Measurements from ENCODE around the gene METTL1.

METTL1 gene

GRCh38 chr12:57749061-57749460, 22.8 kb downstream of the METTL1 start:
- DNase-seq (ENCODE audit: insufficient read length) (no peak), FAIRE-seq (no peak)
- TF ChIP-seq POLR2A (IDR thresholded peaks at IDR 0.05; ENCODE audit: low read depth, low read length) = no peak
- no peak for TF ChIP-seq POLR2AphosphoS5 (IDR thresholded peaks at IDR 0.05; ENCODE audit: low read depth, low read length)
- TF ChIP-seq TAF1 (IDR thresholded peaks at IDR 0.05; ENCODE audit: borderline replicate concordance, low read depth, low read length) = no peak

DNA sequence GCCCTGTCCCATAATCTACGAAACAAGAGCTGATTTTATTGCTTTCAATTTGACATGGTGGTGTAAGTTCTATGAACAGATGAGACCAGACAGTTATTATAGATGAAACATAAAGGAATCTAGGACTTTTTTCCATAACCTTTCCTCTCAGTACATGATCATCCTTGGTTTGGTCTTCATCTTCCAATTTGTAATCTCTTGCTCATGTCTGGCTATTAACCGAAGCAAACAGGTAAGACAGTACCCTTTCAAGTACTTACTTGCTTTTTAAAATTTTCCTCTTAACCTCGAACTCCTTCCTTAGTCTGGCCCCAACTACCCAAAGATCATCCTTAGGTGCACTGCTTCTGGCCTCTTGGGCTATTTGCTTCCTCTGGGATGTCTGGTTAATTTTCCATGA, 25.9 kb downstream of the METTL1 start:
- TF ChIP-seq TAF1 (IDR thresholded peaks at IDR 0.05; ENCODE audit: borderline replicate concordance, low read depth, low read length) (no peak), POLR2A (IDR thresholded peaks at IDR 0.05; ENCODE audit: low read depth, low read length) (no peak), POLR2AphosphoS5 (IDR thresholded peaks at IDR 0.05; ENCODE audit: low read depth, low read length) (no peak)
- DNase-seq (ENCODE audit: insufficient read length) (no peak), FAIRE-seq (no peak)

GRCh38 chr12:57745485-57745881, 26.4 kb downstream of the METTL1 start:
- no peak for FAIRE-seq

DNA sequence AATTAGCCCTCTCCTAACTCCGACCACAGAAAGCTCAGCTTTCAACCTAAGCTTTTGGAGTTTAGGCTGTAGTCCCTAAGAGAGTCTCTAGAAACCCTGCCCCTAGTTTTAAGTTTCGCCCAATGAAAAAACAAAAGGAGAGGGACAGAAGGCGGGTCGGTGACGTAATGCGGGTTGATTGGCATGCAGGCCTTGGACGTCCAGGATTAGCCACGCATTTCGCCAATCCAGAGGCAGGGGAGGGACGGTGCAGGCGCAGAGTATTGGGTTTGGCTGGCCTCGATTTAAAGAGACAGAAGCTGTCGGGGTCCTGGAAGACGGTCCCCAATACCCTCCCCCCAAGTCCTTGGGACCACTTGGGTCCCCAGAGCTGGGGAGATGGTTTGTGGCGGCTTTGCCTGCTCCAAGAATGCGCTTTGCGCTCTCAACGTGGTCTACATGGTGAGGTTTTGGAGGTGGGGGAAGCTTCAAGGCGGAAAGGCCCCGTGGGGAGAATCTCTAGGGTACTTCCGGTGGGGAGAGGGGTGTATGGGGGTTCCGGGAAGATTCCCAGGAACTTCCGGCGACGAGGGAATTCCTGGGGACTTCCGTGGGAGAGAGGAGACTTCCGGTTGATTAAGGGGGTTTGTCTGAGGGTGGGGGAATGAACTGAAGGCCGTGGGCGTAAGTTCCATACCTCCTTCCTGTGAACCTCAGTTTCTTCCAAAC, 27.0 kb downstream of the METTL1 start, which contains the start of gene TSPAN31:
TSS of gene TSPAN31 (plus strand) at position 263 of the 708 bp plus-strand sequence. CDS start at position 379, 116 bp downstream.
- TF ChIP-seq POLR2AphosphoS5 (IDR thresholded peaks at IDR 0.05; ENCODE audit: low read depth, low read length) = peak; percentile 58
- TF ChIP-seq TAF1 (IDR thresholded peaks at IDR 0.05; ENCODE audit: borderline replicate concordance, low read depth, low read length) = peak; percentile 37; the same call in 1 of the 2 replicates
- peak; percentile 69 for TF ChIP-seq POLR2A (IDR thresholded peaks at IDR 0.05; ENCODE audit: low read depth, low read length)
- FAIRE-seq (peak; percentile 96), DNase-seq (ENCODE audit: insufficient read length) (peak; percentile 84)

More at GRCh38 chr12:57745485-57745881, 26.4 kb downstream of the METTL1 start:
- no peak for DNase-seq (ENCODE audit: insufficient read length)
- TF ChIP-seq TAF1 (IDR thresholded peaks at IDR 0.05; ENCODE audit: borderline replicate concordance, low read depth, low read length) (no peak), POLR2A (IDR thresholded peaks at IDR 0.05; ENCODE audit: low read depth, low read length) (peak; percentile 30; the same call in 1 of the 2 replicates), POLR2AphosphoS5 (IDR thresholded peaks at IDR 0.05; ENCODE audit: low read depth, low read length) (peak; percentile 55; the same call in 1 of the 2 replicates)

DNA sequence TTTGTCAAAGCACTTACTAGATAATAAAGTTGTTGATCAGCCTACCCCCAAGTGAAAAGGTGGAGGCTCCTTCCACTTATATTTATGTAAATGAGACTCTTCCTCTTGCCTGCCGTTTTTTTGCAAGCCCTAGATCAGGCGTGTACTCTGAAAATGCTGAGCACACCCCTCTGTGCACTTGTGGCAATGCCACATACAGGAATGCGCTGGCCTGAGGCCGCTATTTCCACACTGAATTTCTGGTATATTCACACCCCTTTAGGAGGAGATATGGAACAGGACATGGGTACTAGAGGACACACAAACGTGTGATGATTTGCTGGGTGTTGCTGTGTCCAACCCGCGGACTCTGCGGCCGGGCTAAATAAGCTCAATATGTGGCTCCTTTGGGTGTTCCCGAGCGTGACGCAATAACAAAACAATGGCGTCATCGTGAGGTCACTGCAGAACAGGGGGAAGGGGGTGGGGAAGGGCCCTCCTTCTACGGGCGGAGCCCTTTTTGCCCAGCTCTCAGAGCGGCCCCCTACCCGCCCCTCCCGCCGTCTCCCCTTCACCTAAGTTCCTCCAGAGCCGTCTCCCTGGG, 27.6 kb downstream of the METTL1 start:
- TF ChIP-seq TAF1 (IDR thresholded peaks at IDR 0.05; ENCODE audit: borderline replicate concordance, low read depth, low read length) (no peak), POLR2A (IDR thresholded peaks at IDR 0.05; ENCODE audit: low read depth, low read length) (no peak), POLR2AphosphoS5 (IDR thresholded peaks at IDR 0.05; ENCODE audit: low read depth, low read length) (no peak)
- DNase-seq (ENCODE audit: insufficient read length) (no peak), FAIRE-seq (no peak)

DNA sequence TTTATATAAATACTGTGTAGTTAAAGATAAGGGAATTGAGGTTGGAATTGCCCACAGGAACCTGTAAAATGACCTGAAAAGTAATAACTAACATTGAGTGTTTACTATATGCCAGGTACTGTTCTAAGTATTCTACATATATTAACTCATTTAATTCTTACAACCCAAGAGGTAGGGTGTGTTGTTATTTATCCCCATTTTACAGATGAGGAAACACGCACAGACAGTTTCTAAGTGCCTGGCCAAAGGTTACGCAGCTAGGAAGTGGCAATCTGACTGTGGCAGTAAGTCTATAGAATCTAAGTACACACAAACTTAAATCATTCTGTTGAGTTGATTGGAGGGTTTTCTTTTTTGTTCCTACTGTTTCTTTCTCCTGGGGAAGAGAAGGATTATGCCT, 28.1 kb downstream of the METTL1 start:
- TF ChIP-seq POLR2AphosphoS5 (IDR thresholded peaks at IDR 0.05; ENCODE audit: low read depth, low read length) = no peak
- no peak for TF ChIP-seq TAF1 (IDR thresholded peaks at IDR 0.05; ENCODE audit: borderline replicate concordance, low read depth, low read length)
- no peak for TF ChIP-seq POLR2A (IDR thresholded peaks at IDR 0.05; ENCODE audit: low read depth, low read length)
- DNase-seq (ENCODE audit: insufficient read length) (no peak), FAIRE-seq (no peak)

DNA sequence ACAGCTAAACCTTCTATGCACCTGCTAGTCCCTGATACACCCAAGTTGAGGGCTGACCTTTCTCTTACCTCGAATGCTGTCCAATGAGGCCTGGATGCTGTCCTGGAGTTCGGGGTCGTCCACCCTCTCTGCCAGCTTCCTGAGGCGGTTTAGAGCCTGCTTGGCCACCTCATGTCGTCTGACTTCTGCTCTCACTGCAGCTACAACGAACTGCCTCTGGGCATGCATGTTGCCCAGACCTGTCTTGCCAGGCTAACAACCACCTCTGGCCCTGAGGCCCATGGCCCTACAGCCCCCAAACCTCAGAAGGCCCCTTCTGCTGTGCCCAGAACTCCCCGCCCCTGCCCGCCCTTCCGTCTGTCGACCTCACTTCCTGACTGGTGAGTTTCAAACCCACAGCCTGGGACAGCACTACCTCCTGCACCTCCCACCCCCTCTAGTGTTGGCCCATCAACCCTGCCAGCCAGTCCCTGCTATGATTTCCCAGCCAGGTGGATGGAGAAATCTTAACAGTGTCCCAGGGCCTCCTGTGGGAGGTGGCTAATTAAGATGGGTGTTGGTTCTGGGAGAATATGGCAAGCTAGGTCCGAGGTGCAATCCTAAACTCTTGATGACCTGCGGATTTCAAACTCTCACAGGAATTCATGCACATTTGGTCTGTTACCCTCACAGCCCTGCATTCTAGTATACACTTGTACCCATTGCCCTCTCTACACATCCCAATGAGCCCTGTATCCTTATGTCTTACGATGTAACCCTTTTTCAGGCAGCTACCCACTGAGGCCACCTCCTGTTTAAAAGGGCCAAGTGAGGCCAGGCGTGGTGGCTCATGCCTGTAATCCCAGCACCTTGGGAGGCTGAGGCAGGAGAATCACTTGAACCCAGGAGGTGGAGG, 29.8 kb downstream of the METTL1 start:
- peak; percentile 95 for FAIRE-seq
- DNase-seq (ENCODE audit: insufficient read length) = peak; percentile 72

DNA sequence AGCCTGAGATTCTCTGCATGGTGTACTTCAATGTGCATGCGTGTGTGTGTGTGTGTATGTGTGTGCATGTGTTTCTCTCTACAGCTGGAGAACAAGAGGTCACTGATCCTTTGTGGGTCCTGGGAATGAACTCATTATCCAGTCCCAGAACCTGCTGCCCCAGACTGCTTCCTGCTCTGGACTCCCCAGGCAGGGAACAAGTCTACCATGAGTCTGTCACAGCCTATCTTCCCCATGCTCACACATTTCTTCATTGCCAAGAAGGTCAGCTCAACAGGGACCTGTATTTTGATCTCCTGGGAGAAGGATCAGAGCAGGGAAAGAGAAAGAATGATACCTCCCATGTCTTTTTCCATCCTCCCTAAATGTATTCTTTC, 30.5 kb downstream of the METTL1 start:
- TF ChIP-seq POLR2AphosphoS5 (IDR thresholded peaks at IDR 0.05; ENCODE audit: low read depth, low read length) (no peak), POLR2A (IDR thresholded peaks at IDR 0.05; ENCODE audit: low read depth, low read length) (no peak), TAF1 (IDR thresholded peaks at IDR 0.05; ENCODE audit: borderline replicate concordance, low read depth, low read length) (no peak)
- DNase-seq (ENCODE audit: insufficient read length) = no peak
- FAIRE-seq = no peak

More for the DNA sequence above, 29.8 kb downstream of the METTL1 start:
- TF ChIP-seq POLR2AphosphoS5 (IDR thresholded peaks at IDR 0.05; ENCODE audit: low read depth, low read length) = no peak
- TF ChIP-seq TAF1 (IDR thresholded peaks at IDR 0.05; ENCODE audit: borderline replicate concordance, low read depth, low read length) = 0 out of 2 replicates have a peak, but pooled peaks have one; percentile 16
- TF ChIP-seq POLR2A (IDR thresholded peaks at IDR 0.05; ENCODE audit: low read depth, low read length) = peak; percentile 53; the same call in 1 of the 2 replicates

GRCh38 chr12:57740656-57741412, 31.1 kb downstream of the METTL1 start:
- no peak for TF ChIP-seq TAF1 (IDR thresholded peaks at IDR 0.05; ENCODE audit: borderline replicate concordance, low read depth, low read length)
- no peak for TF ChIP-seq POLR2AphosphoS5 (IDR thresholded peaks at IDR 0.05; ENCODE audit: low read depth, low read length)
- no peak for TF ChIP-seq POLR2A (IDR thresholded peaks at IDR 0.05; ENCODE audit: low read depth, low read length)
- FAIRE-seq = peak; percentile 91
- DNase-seq (ENCODE audit: insufficient read length) = peak; percentile 69

DNA sequence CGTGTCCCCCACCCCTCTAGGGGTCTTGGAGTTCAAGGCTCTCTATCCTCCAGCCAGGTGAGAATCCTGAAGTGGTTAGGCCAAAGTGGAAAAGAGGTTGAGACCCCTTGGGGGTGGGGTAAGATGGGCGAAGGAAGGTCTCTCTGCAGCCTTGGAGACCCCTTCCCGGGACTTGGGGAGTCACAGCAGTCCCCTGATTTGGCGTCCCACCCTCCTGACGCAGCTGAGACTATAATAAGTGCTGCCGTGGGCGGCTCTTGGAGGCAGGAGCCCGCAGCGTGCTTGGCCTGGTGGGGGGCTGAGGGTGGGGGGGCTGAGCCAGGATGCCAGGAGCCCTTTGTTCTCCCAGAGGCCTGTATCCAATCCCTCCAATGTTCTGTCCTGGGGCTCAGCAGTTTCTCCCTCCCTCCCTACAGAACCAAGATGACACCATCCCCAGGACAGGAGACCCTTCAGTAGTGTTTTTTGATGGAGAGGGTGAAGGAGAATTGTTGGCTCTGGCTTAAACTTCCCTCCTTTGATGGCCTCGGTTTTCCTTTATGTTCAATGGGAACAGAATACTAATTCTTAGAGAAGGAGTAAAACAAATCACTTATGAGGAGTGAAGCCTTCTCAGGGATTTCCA, 31.9 kb downstream of the METTL1 start:
- FAIRE-seq = no peak
- TF ChIP-seq POLR2A (IDR thresholded peaks at IDR 0.05; ENCODE audit: low read depth, low read length) (no peak), TAF1 (IDR thresholded peaks at IDR 0.05; ENCODE audit: borderline replicate concordance, low read depth, low read length) (no peak), POLR2AphosphoS5 (IDR thresholded peaks at IDR 0.05; ENCODE audit: low read depth, low read length) (no peak)
- no peak for DNase-seq (ENCODE audit: insufficient read length)
